HEK293 (cell line): ENCODE measurements around the gene LKAAEAR1.
A peak's percentile ranks its signal among the peaks of the same experiment; 100 is the strongest.

Source experiments
- ELK4 ChIP-seq: IDR thresholded peaks from 2 replicates; pipeline ENCODE4 v1.6.1; 2011; ENCODE audit warnings: mild to moderate bottlenecking, low read depth, low read length, borderline replicate concordance
- KLF7 ChIP-seq: fragments of 450-650 bp; formaldehyde crosslinking; IDR thresholded peaks from 2 replicates; pipeline ENCODE4 v1.5.1; 2016; ENCODE audit warnings: missing biosample characterization, missing genetic modification characterization, borderline replicate concordance
- MYNN ChIP-seq: fragments of 450-650 bp; formaldehyde crosslinking; IDR thresholded peaks from 2 replicates; pipeline ENCODE4 v1.5.1; 2016; ENCODE audit warnings: missing biosample characterization, missing genetic modification characterization, borderline replicate concordance
- PRDM10 ChIP-seq: fragments of 450-650 bp; formaldehyde crosslinking; IDR thresholded peaks from 2 replicates; pipeline ENCODE4 v1.5.1; 2016; ENCODE audit warnings: missing biosample characterization, missing genetic modification characterization
- RBAK ChIP-seq: fragments of 450-650 bp; formaldehyde crosslinking; IDR thresholded peaks from 2 replicates; pipeline ENCODE4 v1.5.1; 2016; ENCODE audit warnings: missing biosample characterization, missing genetic modification characterization
- REPIN1 ChIP-seq: fragments of 450-650 bp; formaldehyde crosslinking; IDR thresholded peaks from 2 replicates; pipeline ENCODE4 v1.5.1; 2017; ENCODE audit warnings: missing biosample characterization, missing genetic modification characterization, low read depth
- SCRT2 ChIP-seq: fragments of 450-650 bp; formaldehyde crosslinking; IDR thresholded peaks from 2 replicates; pipeline ENCODE4 v1.5.1; 2016; ENCODE audit warnings: missing biosample characterization, missing genetic modification characterization
- ZBTB1 ChIP-seq: fragments of 450-650 bp; formaldehyde crosslinking; IDR thresholded peaks from 2 replicates; pipeline ENCODE4 v1.5.1; 2016; ENCODE audit warnings: missing biosample characterization, missing genetic modification characterization
- ZBTB8A ChIP-seq: fragments of 450-650 bp; formaldehyde crosslinking; IDR thresholded peaks from 2 replicates; pipeline ENCODE4 v1.5.1; 2016; ENCODE audit warnings: missing biosample characterization, missing genetic modification characterization
- ZFP41 ChIP-seq: fragments of 450-650 bp; formaldehyde crosslinking; IDR thresholded peaks from 2 replicates; pipeline ENCODE4 v1.5.1; 2016; ENCODE audit warnings: missing biosample characterization, missing genetic modification characterization, borderline replicate concordance
- ZNF121 ChIP-seq: fragments of 450-650 bp; formaldehyde crosslinking; IDR thresholded peaks from 2 replicates; pipeline ENCODE4 v1.5.1; 2016; ENCODE audit warnings: missing biosample characterization, missing genetic modification characterization
- ZNF426 ChIP-seq: fragments of 450-650 bp; formaldehyde crosslinking; IDR thresholded peaks from 2 replicates; pipeline ENCODE4 v1.5.1; 2017; ENCODE audit warnings: missing biosample characterization, missing genetic modification characterization, mild to moderate bottlenecking, inconsistent platforms, moderate library complexity
- ZNF48 ChIP-seq: fragments of 450-650 bp; formaldehyde crosslinking; IDR thresholded peaks from 2 replicates; pipeline ENCODE4 v1.5.1; 2016; ENCODE audit warnings: missing biosample characterization, missing genetic modification characterization
- ZNF513 ChIP-seq: fragments of 450-650 bp; IDR thresholded peaks from 2 replicates; pipeline ENCODE4 v1.5.1; 2018; ENCODE audit warnings: missing biosample characterization, missing genetic modification characterization
- ZNF555 ChIP-seq: fragments of 450-650 bp; formaldehyde crosslinking; conservative IDR thresholded peaks from 2 replicates; pipeline ENCODE4 v1.5.1; 2017; ENCODE audit warnings: missing biosample characterization, mild to moderate bottlenecking, missing genetic modification characterization, inconsistent platforms
- ZNF571 ChIP-seq: fragments of 450-650 bp; formaldehyde crosslinking; IDR thresholded peaks from 2 replicates; pipeline ENCODE4 v1.5.0; 2017; ENCODE audit warnings: missing biosample characterization, missing genetic modification characterization
- ZNF600 ChIP-seq: fragments of 450-650 bp; formaldehyde crosslinking; IDR thresholded peaks from 2 replicates; pipeline ENCODE4 v1.5.1; 2016; ENCODE audit warnings: missing biosample characterization, missing genetic modification characterization
- ZNF654 ChIP-seq: fragments of 450-650 bp; formaldehyde crosslinking; IDR thresholded peaks from 2 replicates; pipeline ENCODE4 v1.5.1; 2016; ENCODE audit warnings: low read depth, missing biosample characterization, missing genetic modification characterization
- ZNF677 ChIP-seq: fragments of 450-650 bp; IDR thresholded peaks from 2 replicates; pipeline ENCODE4 v1.5.0; 2018; ENCODE audit warnings: missing biosample characterization, mild to moderate bottlenecking, missing genetic modification characterization, moderate library complexity
- ZNF830 ChIP-seq: fragments of 450-650 bp; IDR thresholded peaks from 2 replicates; pipeline ENCODE4 v1.5.0; 2018; ENCODE audit warnings: missing biosample characterization, missing genetic modification characterization, low read depth, mild to moderate bottlenecking, moderate library complexity
- ZNF837 ChIP-seq: fragments of 450-650 bp; formaldehyde crosslinking; IDR thresholded peaks from 2 replicates; pipeline ENCODE4 v1.5.1; 2016; ENCODE audit warnings: missing biosample characterization, missing genetic modification characterization
- ZSCAN16 ChIP-seq: fragments of 450-650 bp; formaldehyde crosslinking; IDR thresholded peaks from 2 replicates; pipeline ENCODE4 v1.5.1; 2016; ENCODE audit warnings: missing biosample characterization, missing genetic modification characterization
- ZSCAN30 ChIP-seq: fragments of 450-650 bp; IDR thresholded peaks from 2 replicates; pipeline ENCODE4 v1.5.1; 2018; ENCODE audit warnings: missing biosample characterization, mild to moderate bottlenecking, missing genetic modification characterization, moderate library complexity
- ZXDB ChIP-seq: fragments of 450-650 bp; formaldehyde crosslinking; IDR thresholded peaks from 2 replicates; pipeline ENCODE4 v1.5.1; 2016; ENCODE audit warnings: missing biosample characterization, missing genetic modification characterization
- TF ChIP-seq, protein P1 (sequence below): fragments of 450-650 bp; formaldehyde crosslinking; IDR thresholded peaks from 2 replicates; pipeline ENCODE4 v1.5.1; 2016; ENCODE audit warnings: missing biosample characterization, missing genetic modification characterization
- TF ChIP-seq, protein P2 (sequence below): fragments of 450-650 bp; formaldehyde crosslinking; IDR thresholded peaks from 2 replicates; pipeline ENCODE4 v1.5.1; 2017; ENCODE audit warnings: missing biosample characterization, missing genetic modification characterization
- TF ChIP-seq, protein P3 (sequence below): sonication (generic); formaldehyde crosslinking; IDR thresholded peaks from 2 replicates; pipeline ENCODE4 v1.8.1; 2022; ENCODE audit warnings: mild to moderate bottlenecking, moderate library complexity, missing genetic modification reagents

The LKAAEAR1 gene

GRCh38 chr20:64083378-64083803 is 807 bp downstream of the LKAAEAR1 start (continued):
- TF ChIP-seq MYNN (tag by site-specific recombination) = no peak
- TF ChIP-seq, protein P1, sequence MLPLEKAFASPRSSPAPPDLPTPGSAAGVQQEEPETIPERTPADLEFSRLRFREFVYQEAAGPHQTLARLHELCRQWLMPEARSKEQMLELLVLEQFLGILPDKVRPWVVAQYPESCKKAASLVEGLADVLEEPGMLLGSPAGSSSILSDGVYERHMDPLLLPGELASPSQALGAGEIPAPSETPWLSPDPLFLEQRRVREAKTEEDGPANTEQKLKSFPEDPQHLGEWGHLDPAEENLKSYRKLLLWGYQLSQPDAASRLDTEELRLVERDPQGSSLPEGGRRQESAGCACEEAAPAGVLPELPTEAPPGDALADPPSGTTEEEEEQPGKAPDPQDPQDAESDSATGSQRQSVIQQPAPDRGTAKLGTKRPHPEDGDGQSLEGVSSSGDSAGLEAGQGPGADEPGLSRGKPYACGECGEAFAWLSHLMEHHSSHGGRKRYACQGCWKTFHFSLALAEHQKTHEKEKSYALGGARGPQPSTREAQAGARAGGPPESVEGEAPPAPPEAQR (tag by site-specific recombination) = no peak
- TF ChIP-seq ZBTB1 = 0 out of 2 replicates have a peak, but pooled peaks have one; percentile 33
- TF ChIP-seq ZNF654 (tag by site-specific recombination) = no peak; the same call in none of the 2 replicates
- TF ChIP-seq ZSCAN30 (tag by site-specific recombination) = no peak
- TF ChIP-seq, protein P2, sequence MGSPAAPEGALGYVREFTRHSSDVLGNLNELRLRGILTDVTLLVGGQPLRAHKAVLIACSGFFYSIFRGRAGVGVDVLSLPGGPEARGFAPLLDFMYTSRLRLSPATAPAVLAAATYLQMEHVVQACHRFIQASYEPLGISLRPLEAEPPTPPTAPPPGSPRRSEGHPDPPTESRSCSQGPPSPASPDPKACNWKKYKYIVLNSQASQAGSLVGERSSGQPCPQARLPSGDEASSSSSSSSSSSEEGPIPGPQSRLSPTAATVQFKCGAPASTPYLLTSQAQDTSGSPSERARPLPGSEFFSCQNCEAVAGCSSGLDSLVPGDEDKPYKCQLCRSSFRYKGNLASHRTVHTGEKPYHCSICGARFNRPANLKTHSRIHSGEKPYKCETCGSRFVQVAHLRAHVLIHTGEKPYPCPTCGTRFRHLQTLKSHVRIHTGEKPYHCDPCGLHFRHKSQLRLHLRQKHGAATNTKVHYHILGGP (tag by site-specific recombination) = no peak
- no peak for TF ChIP-seq ZNF121 (tag by site-specific recombination)
- peak; percentile 49 for TF ChIP-seq ZBTB8A
- TF ChIP-seq ZNF48 = no peak
- TF ChIP-seq REPIN1 (tag by site-specific recombination) = no peak
- no peak for TF ChIP-seq KLF7
- TF ChIP-seq ELK4 = no peak
- no peak for TF ChIP-seq ZNF830
- no peak for TF ChIP-seq ZNF837
- TF ChIP-seq, protein P3, sequence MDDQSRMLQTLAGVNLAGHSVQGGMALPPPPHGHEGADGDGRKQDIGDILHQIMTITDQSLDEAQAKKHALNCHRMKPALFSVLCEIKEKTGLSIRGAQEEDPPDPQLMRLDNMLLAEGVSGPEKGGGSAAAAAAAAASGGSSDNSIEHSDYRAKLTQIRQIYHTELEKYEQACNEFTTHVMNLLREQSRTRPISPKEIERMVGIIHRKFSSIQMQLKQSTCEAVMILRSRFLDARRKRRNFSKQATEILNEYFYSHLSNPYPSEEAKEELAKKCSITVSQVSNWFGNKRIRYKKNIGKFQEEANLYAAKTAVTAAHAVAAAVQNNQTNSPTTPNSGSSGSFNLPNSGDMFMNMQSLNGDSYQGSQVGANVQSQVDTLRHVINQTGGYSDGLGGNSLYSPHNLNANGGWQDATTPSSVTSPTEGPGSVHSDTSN = no peak
- no peak for TF ChIP-seq ZNF600 (tag by site-specific recombination)
- no peak for TF ChIP-seq ZNF677 (tag by site-specific recombination)
- TF ChIP-seq ZNF555 (tag by site-specific recombination) = no peak
- no peak for TF ChIP-seq RBAK (tag by site-specific recombination)
- no peak for TF ChIP-seq ZNF426 (tag by site-specific recombination)
- TF ChIP-seq ZNF513 (tag by site-specific recombination) = no peak
- TF ChIP-seq ZNF571 (tag by site-specific recombination) = no peak
- no peak for TF ChIP-seq SCRT2 (tag by site-specific recombination)
- no peak for TF ChIP-seq ZSCAN16
- TF ChIP-seq ZXDB (tag by site-specific recombination) = peak; percentile 39; the same call in 1 of the 2 replicates
- no peak for TF ChIP-seq ZFP41 (tag by site-specific recombination)
- no peak for TF ChIP-seq PRDM10
